ENCODE results near the gene BRCC3. TPM values are rescaled to one million over a fixed set of nuclear protein-coding genes. Genes with fewer than 3 reads are reported as not detected.

Gene BRCC3
- total and polyA plus RNA-seq, 2 donors (not counting 3 experiments of a cell fraction or from before 2014, with no cell fraction given): 12.4 to 25.5 TPM

DNA sequence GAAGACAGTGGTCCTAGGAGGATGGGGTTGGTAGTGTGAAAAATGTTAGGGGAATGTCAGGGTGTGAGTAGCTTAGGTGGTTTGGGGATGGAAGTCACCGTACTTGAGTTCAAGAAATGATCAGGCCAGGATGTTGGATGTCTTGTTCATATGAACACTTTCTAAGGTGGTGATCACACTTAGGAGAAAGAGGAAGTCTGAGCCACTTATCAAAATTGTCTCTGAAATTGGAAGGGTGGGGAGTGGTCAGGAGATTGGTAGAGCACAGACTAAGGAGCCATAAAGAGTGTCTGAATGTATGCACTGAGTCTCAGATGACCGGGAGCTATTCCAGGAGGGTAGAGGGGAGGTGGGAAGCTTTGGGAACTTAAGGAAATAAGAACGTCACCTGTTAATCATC lies 17.7 kb upstream of the BRCC3 start:
- Histone ChIP-seq H3K36me3 (ENCODE audit: control insufficient read depth in 2 of 2, extremely low read depth in 1 of 2, insufficient read depth in 2 of 2, low read length in 2 of 2) (no peaks in the 10 kb centered on the region), H3K27me3 (ENCODE audit: control insufficient read depth in 2 of 2, insufficient read depth in 2 of 2, low read length in 2 of 2) (no peaks in the 10 kb centered on the region), H3K27ac (ENCODE audit: insufficient read depth, low read depth, low read length) (no peak overlapping the region), H2AFZ (ENCODE audit: low read depth, low read length) (no peak overlapping the region), H3K4me1 (ENCODE audit: control insufficient read depth, extremely low read depth, insufficient read depth, low read length) (peaks cover 11% of the 10 kb centered on the region), H3K9me3 (replicated peaks; ENCODE audit: control insufficient read depth, insufficient read depth, low read length) (no peaks in the 10 kb centered on the region), H3K4me2 (ENCODE audit: insufficient read depth, low read length) (no peak overlapping the region), H3K4me3 (replicated peaks in 1 of 3; ENCODE audit: insufficient read depth in 1 of 3, low read depth in 1 of 3, low read length in 3 of 3) (no peak overlapping the region), H3K9ac (replicated peaks; ENCODE audit: extremely low read depth, insufficient read depth, low read length) (no peak overlapping the region), H4K20me1 (replicated peaks; ENCODE audit: control insufficient read depth, extremely low read depth, insufficient read depth, low read length) (no peaks in the 10 kb centered on the region), H3K79me2 (ENCODE audit: control insufficient read depth, insufficient read depth, low read length) (no peaks in the 10 kb centered on the region), H3K9me1 (replicated peaks; ENCODE audit: control insufficient read depth, extremely low read depth, insufficient read depth, low read length) (no peaks in the 10 kb centered on the region)
- intact Hi-C loops (cut with micrococcal nuclease): no loop called here
- POLR2A ChIA-PET: no interaction called here
- no peak for DNase-seq (ENCODE audit: low read depth, low spot score)
- TF ChIP-seq POLR2AphosphoS5 (IDR thresholded peaks at IDR 0.05; ENCODE audit: insufficient read depth, low read depth, low read length) (no peak), GATA2 (IDR thresholded peaks at IDR 0.05; ENCODE audit: insufficient read depth, insufficient read length, low read depth, low read length) (no peak), MYC (IDR thresholded peaks at IDR 0.05; ENCODE audit: low read depth, low read length) (no peak), FOS (IDR thresholded peaks at IDR 0.05; ENCODE audit: borderline replicate concordance, insufficient read depth, low read length) (no peak), JUN (IDR thresholded peaks at IDR 0.05; ENCODE audit: borderline replicate concordance, insufficient read depth, insufficient read length, low read depth) (no peak), EZH2 (IDR thresholded peaks at IDR 0.05; ENCODE audit: borderline replicate concordance, low read depth, low read length, severe bottlenecking) (no peak), POLR2A (IDR thresholded peaks at IDR 0.05; ENCODE audit: low read depth, low read length) (no peak)
- TF ChIP-seq, protein P1, sequence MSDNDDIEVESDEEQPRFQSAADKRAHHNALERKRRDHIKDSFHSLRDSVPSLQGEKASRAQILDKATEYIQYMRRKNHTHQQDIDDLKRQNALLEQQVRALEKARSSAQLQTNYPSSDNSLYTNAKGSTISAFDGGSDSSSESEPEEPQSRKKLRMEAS (IDR thresholded peaks at IDR 0.05; ENCODE audit: insufficient read depth, insufficient read length): no peak
- TF ChIP-seq, protein P2, sequence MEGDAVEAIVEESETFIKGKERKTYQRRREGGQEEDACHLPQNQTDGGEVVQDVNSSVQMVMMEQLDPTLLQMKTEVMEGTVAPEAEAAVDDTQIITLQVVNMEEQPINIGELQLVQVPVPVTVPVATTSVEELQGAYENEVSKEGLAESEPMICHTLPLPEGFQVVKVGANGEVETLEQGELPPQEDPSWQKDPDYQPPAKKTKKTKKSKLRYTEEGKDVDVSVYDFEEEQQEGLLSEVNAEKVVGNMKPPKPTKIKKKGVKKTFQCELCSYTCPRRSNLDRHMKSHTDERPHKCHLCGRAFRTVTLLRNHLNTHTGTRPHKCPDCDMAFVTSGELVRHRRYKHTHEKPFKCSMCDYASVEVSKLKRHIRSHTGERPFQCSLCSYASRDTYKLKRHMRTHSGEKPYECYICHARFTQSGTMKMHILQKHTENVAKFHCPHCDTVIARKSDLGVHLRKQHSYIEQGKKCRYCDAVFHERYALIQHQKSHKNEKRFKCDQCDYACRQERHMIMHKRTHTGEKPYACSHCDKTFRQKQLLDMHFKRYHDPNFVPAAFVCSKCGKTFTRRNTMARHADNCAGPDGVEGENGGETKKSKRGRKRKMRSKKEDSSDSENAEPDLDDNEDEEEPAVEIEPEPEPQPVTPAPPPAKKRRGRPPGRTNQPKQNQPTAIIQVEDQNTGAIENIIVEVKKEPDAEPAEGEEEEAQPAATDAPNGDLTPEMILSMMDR (IDR thresholded peaks at IDR 0.05; ENCODE audit: extremely low read depth in 1 of 2, insufficient read depth in 1 of 2, low read depth in 1 of 2, low read length in 2 of 2): no peak
- dilution Hi-C loops (cut with MboI; ENCODE audit: extremely low pct_ligation_motif_present, low sequenced_read_pairs): no loop called here
- CTCF ChIA-PET: no interaction called here
- FAIRE-seq: no peak
- BruUV-seq (replicated peaks): no TSS peak

Data from endothelial cell of umbilical vein (primary cell).